ENCODE measurements around the gene UQCRHL. TPM values are rescaled to one million over a fixed set of nuclear protein-coding genes. Genes with fewer than 3 reads are reported as not detected.
A peak's percentile ranks its signal among the peaks of the same experiment; 100 is the strongest.

The UQCRHL gene
- total RNA-seq, 1 experiment from 2014 or later, result 5.4 TPM

- peak; percentile 23 for DNase-seq
- Histone ChIP-seq H3K36me3 (ENCODE audit: insufficient read depth, low read length) (no peaks in the 10 kb centered on the region), H3K4me1 (ENCODE audit: low read length) (no peaks in the 10 kb centered on the region), H4K20me1 (ENCODE audit: insufficient read depth, low read depth, low read length) (no peaks in the 10 kb centered on the region), H3K27me3 (ENCODE audit: low read length) (no peaks in the 10 kb centered on the region), H3K9me2 (replicated peaks; ENCODE audit: insufficient read depth, low read length) (no peaks in the 10 kb centered on the region), H3K27ac (ENCODE audit: low read length) (no peak overlapping the region), H3K4me3 (ENCODE audit: low read length) (no peak overlapping the region), H3K9ac (ENCODE audit: low read length) (no peak overlapping the region), H3K9me3 (ENCODE audit: low read length) (no peaks in the 10 kb centered on the region), H2AFZ (ENCODE audit: low read length) (no peak overlapping the region), H3K4me2 (ENCODE audit: low read depth, low read length, poor library complexity, severe bottlenecking) (no peak overlapping the region), H3K79me2 (ENCODE audit: low read length) (no peaks in the 10 kb centered on the region)
These were observed 31.7 kb downstream of the UQCRHL start for GRCh38 chr1:15775706-15776105.

DNA sequence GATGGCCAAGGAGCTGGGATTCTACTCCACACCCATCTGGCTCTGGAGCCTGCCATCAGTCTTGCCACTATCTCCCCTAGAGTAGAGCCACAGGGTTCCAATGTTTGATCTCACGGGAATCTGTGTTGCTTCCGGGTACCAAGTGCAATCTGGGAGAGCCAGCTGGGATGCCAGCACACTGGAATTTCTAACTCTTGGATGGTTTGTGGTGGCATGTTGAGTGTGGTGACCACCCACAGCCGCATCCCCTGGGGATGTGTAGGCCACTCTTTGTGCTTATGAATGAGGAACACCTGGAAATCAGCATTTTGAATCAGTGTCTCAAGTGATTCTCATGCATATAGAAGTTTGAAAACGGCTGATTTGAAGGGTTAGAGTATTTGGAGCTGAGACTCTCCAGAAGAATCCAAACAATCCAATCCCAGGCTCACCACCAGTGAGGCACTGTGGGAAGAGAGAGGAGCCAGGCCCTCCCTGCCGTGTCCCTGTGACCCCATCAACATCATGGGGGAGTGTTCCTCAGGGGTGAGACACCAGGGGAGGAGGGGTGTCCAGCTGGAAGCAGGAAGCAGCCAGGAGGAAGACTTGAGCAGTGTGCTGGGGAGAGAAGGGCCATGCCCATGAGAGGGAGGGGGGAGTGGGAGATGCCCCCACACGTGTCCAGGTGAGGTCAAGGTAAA is 35.5 kb downstream of the UQCRHL start:
- H3K9ac ChIP-seq (ENCODE audit: low read length), result no peak overlapping the region
- peak; percentile 33 for DNase-seq

DNA sequence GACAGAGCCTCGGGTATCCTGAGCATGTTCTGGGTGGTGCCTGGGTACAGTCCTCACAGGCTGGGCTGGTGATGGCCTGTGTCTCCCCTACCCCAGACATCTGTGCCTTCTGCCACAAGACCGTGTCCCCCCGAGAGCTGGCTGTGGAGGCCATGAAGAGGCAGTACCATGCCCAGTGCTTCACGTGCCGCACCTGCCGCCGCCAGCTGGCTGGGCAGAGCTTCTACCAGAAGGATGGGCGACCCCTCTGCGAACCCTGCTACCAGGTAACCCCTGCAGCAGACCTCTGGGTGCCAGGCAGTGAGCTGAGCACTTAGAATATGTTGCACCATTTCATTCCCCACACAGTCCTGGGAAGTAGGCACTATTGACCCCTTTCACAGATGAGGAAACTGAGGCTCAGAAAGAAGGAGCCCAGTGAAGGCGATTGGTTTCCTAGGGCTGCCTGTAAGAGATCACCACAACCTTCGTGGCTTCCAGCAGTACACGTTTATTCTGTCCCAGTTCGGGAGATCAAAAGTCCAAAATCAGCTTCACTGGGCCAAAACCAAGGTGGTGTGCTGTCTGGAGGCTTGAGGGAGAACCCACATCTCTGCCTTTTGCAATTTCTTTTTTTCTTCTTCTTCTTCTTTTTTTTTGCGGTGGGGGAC is 37.0 kb downstream of the UQCRHL start:
- peaks cover 7% of the 10 kb centered on the region for H3K4me1 ChIP-seq (ENCODE audit: low read length)
- no peak overlapping the region for H3K27ac ChIP-seq (ENCODE audit: low read length)
- no peak overlapping the region for H3K4me2 ChIP-seq (ENCODE audit: low read depth, low read length, poor library complexity, severe bottlenecking)
- no peak overlapping the region for H3K9ac ChIP-seq (ENCODE audit: low read length)
- H3K9me2 ChIP-seq (replicated peaks; ENCODE audit: insufficient read depth, low read length), result no peaks in the 10 kb centered on the region
- no peaks in the 10 kb centered on the region for H3K27me3 ChIP-seq (ENCODE audit: low read length)
- H3K79me2 ChIP-seq (ENCODE audit: low read length), result no peaks in the 10 kb centered on the region
- H3K9me3 ChIP-seq (ENCODE audit: low read length), result no peaks in the 10 kb centered on the region
- H3K36me3 ChIP-seq (ENCODE audit: insufficient read depth, low read length), result no peaks in the 10 kb centered on the region
- H4K20me1 ChIP-seq (ENCODE audit: insufficient read depth, low read depth, low read length), result no peaks in the 10 kb centered on the region
- H3K4me3 ChIP-seq (ENCODE audit: low read length), result no peak overlapping the region
- peak; percentile 21 for DNase-seq
- no peak overlapping the region for H2AFZ ChIP-seq (ENCODE audit: low read length)

More for the DNA sequence above, 35.5 kb downstream of the UQCRHL start:
- Histone ChIP-seq H3K4me3 (ENCODE audit: low read length) (no peak overlapping the region), H2AFZ (ENCODE audit: low read length) (no peak overlapping the region), H3K36me3 (ENCODE audit: insufficient read depth, low read length) (no peaks in the 10 kb centered on the region), H3K9me2 (replicated peaks; ENCODE audit: insufficient read depth, low read length) (no peaks in the 10 kb centered on the region), H3K9me3 (ENCODE audit: low read length) (no peaks in the 10 kb centered on the region), H3K27me3 (ENCODE audit: low read length) (no peaks in the 10 kb centered on the region), H3K79me2 (ENCODE audit: low read length) (no peaks in the 10 kb centered on the region), H3K4me2 (ENCODE audit: low read depth, low read length, poor library complexity, severe bottlenecking) (no peak overlapping the region), H4K20me1 (ENCODE audit: insufficient read depth, low read depth, low read length) (no peaks in the 10 kb centered on the region), H3K27ac (ENCODE audit: low read length) (no peak overlapping the region), H3K4me1 (ENCODE audit: low read length) (no peaks in the 10 kb centered on the region)

GRCh38 chr1:15768388-15768787 is 39.1 kb downstream of the UQCRHL start:
- Histone ChIP-seq H2AFZ (ENCODE audit: low read length) (no peak overlapping the region), H3K9me2 (replicated peaks; ENCODE audit: insufficient read depth, low read length) (no peaks in the 10 kb centered on the region), H3K27me3 (ENCODE audit: low read length) (no peaks in the 10 kb centered on the region), H3K36me3 (ENCODE audit: insufficient read depth, low read length) (no peaks in the 10 kb centered on the region), H3K4me1 (ENCODE audit: low read length) (peaks cover 7% of the 10 kb centered on the region), H4K20me1 (ENCODE audit: insufficient read depth, low read depth, low read length) (no peaks in the 10 kb centered on the region), H3K79me2 (ENCODE audit: low read length) (no peaks in the 10 kb centered on the region), H3K4me2 (ENCODE audit: low read depth, low read length, poor library complexity, severe bottlenecking) (no peak overlapping the region), H3K27ac (ENCODE audit: low read length) (no peak overlapping the region), H3K9ac (ENCODE audit: low read length) (no peak overlapping the region), H3K4me3 (ENCODE audit: low read length) (no peak overlapping the region), H3K9me3 (ENCODE audit: low read length) (no peaks in the 10 kb centered on the region)
- peak; percentile 26 for DNase-seq

GRCh38 chr1:15767941-15768340 is 39.5 kb downstream of the UQCRHL start:
- Histone ChIP-seq H3K79me2 (ENCODE audit: low read length) (no peaks in the 10 kb centered on the region), H3K27ac (ENCODE audit: low read length) (no peak overlapping the region), H2AFZ (ENCODE audit: low read length) (no peak overlapping the region)

DNA sequence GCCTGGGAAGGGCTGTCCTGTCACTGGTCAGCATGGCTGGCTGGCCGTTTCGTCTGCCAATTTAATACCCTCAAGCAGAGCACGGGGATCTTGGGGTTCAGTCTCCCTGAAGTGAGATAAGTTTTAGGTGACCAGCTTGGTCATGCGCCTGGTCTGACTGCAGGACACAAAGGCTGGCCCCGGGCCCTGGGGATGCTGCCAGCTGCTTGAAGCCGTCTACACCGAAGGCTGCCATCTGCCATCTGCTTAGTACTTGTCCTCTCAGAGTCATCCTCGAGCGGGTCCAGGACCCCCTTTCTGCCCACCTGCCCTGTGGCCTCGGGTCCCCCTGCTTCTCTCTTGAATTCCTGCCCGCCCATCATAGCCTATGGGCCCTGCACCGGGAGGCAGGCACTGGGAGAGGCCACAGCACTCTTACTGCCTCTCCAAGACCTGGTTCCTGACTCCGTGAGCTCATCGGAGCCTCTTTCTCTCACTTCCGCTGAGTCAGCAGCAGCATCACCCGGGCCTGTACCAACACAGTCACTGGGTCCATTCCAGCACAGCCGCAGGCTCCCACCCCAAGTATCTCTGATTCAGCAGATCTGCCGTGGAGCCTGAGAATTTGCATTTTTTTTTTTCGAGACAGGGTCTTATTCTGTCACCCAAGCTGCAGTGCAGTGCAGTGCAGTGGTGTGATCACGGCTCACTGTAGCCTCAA is 41.8 kb downstream of the UQCRHL start:
- H3K27ac ChIP-seq (ENCODE audit: low read length), result no peak overlapping the region
- H3K9me2 ChIP-seq (replicated peaks; ENCODE audit: insufficient read depth, low read length), result no peaks in the 10 kb centered on the region
- no peaks in the 10 kb centered on the region for H3K27me3 ChIP-seq (ENCODE audit: low read length)
- H2AFZ ChIP-seq (ENCODE audit: low read length), result no peak overlapping the region
- no peak overlapping the region for H3K9ac ChIP-seq (ENCODE audit: low read length)
- peak; percentile 62 for DNase-seq
- no peaks in the 10 kb centered on the region for H3K36me3 ChIP-seq (ENCODE audit: insufficient read depth, low read length)
- H3K4me1 ChIP-seq (ENCODE audit: low read length), result peaks cover 7% of the 10 kb centered on the region
- no peaks in the 10 kb centered on the region for H3K79me2 ChIP-seq (ENCODE audit: low read length)
- H3K4me3 ChIP-seq (ENCODE audit: low read length), result no peak overlapping the region
- H3K9me3 ChIP-seq (ENCODE audit: low read length), result no peaks in the 10 kb centered on the region
- H4K20me1 ChIP-seq (ENCODE audit: insufficient read depth, low read depth, low read length), result no peaks in the 10 kb centered on the region
- H3K4me2 ChIP-seq (ENCODE audit: low read depth, low read length, poor library complexity, severe bottlenecking), result no peak overlapping the region

More at GRCh38 chr1:15767941-15768340, 39.5 kb downstream of the UQCRHL start:
- Histone ChIP-seq H3K9me2 (replicated peaks; ENCODE audit: insufficient read depth, low read length) (no peaks in the 10 kb centered on the region), H3K36me3 (ENCODE audit: insufficient read depth, low read length) (no peaks in the 10 kb centered on the region), H3K4me1 (ENCODE audit: low read length) (peaks cover 7% of the 10 kb centered on the region), H4K20me1 (ENCODE audit: insufficient read depth, low read depth, low read length) (no peaks in the 10 kb centered on the region), H3K27me3 (ENCODE audit: low read length) (no peaks in the 10 kb centered on the region), H3K9ac (ENCODE audit: low read length) (no peak overlapping the region), H3K4me2 (ENCODE audit: low read depth, low read length, poor library complexity, severe bottlenecking) (no peak overlapping the region), H3K9me3 (ENCODE audit: low read length) (no peaks in the 10 kb centered on the region), H3K4me3 (ENCODE audit: low read length) (no peak overlapping the region)
- DNase-seq, result peak; percentile 25

DNA sequence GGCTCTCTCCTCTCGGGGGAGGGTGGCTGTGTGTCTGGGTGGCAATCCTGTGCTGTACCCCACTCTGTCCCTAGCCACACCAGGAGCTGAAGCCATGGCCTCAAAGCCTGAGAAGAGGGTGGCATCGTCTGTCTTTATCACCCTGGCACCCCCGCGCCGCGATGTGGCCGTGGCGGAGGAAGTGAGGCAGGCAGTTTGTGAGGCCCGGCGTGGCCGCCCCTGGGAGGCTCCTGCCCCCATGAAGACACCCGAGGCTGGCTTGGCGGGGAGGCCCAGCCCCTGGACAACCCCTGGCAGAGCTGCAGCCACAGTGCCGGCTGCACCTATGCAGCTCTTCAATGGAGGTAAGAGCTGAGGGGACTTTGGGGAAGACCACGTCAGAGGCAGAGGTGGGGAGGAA is 42.6 kb downstream of the UQCRHL start:
- Histone ChIP-seq H3K9ac (ENCODE audit: low read length) (no peak overlapping the region), H4K20me1 (ENCODE audit: insufficient read depth, low read depth, low read length) (no peaks in the 10 kb centered on the region), H3K9me2 (replicated peaks; ENCODE audit: insufficient read depth, low read length) (no peaks in the 10 kb centered on the region), H3K4me2 (ENCODE audit: low read depth, low read length, poor library complexity, severe bottlenecking) (no peak overlapping the region), H3K27me3 (ENCODE audit: low read length) (no peaks in the 10 kb centered on the region), H3K79me2 (ENCODE audit: low read length) (no peaks in the 10 kb centered on the region), H3K36me3 (ENCODE audit: insufficient read depth, low read length) (no peaks in the 10 kb centered on the region), H3K4me3 (ENCODE audit: low read length) (no peak overlapping the region), H3K27ac (ENCODE audit: low read length) (no peak overlapping the region), H3K9me3 (ENCODE audit: low read length) (no peaks in the 10 kb centered on the region), H2AFZ (ENCODE audit: low read length) (no peak overlapping the region), H3K4me1 (ENCODE audit: low read length) (peaks cover 7% of the 10 kb centered on the region)
- DNase-seq, result no peak

- Histone ChIP-seq H3K27ac (ENCODE audit: low read length) (no peak overlapping the region), H3K9me2 (replicated peaks; ENCODE audit: insufficient read depth, low read length) (no peaks in the 10 kb centered on the region), H3K9ac (ENCODE audit: low read length) (no peak overlapping the region), H3K4me2 (ENCODE audit: low read depth, low read length, poor library complexity, severe bottlenecking) (no peak overlapping the region), H4K20me1 (ENCODE audit: insufficient read depth, low read depth, low read length) (no peaks in the 10 kb centered on the region), H3K4me3 (ENCODE audit: low read length) (no peak overlapping the region), H3K27me3 (ENCODE audit: low read length) (no peaks in the 10 kb centered on the region), H3K9me3 (ENCODE audit: low read length) (no peaks in the 10 kb centered on the region), H2AFZ (ENCODE audit: low read length) (no peak overlapping the region), H3K4me1 (ENCODE audit: low read length) (peaks cover 7% of the 10 kb centered on the region), H3K36me3 (ENCODE audit: insufficient read depth, low read length) (no peaks in the 10 kb centered on the region), H3K79me2 (ENCODE audit: low read length) (no peaks in the 10 kb centered on the region)
- DNase-seq, result no peak
These were observed 43.1 kb downstream of the UQCRHL start for GRCh38 chr1:15764269-15764764.
